GM19035 (cell line): ENCODE data around the gene JSRP1.

Experiments used
- ATAC-seq: cut with Tn5 transposase; IDR thresholded peaks from one replicate; pipeline ENCODE4 v1.9.1; 2021; ENCODE audit not compliant: unreplicated experiment

JSRP1 gene

DNA sequence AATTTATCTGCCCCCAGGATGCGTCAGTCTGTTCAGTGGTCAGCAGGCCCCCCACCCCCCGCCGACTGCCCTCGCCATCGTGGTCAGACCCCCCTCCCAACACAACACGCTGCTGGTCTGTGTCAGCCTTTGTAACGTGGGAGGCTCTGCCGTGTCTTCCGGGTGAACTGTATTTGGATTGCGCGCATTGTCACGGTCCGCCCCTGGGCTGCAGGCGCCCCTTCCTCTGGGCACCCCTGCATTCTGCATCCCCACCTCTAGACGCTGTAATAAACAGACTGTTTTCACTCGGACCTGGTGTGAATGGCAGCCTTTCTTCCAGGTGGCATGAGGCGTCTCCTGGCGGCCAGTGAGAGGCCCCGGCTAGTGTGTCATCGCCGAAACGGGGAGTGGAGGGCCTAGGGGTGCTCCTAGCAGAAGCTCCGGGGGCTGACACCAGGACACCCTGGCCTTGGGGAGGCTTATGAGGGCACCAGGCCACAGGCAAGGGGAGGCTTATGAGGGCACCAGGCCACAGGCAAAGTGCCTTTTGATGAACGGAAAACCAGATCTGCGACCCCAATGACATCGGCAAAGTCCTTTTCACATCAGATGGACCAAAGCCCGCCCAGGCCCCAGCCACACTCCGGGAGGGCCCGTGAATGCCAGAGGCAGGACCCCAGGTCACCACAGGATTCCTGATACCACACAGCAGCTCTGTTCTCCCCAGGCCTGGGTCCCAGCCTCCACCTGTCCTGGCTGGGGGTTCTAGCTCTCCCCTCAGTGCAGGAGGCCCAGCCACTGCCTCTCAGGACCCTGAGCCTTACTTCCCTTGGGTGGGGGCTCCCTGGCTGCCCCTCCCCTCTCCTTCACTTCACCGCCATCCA is 23.7 kb downstream of the JSRP1 start:
- ATAC-seq: no peak

DNA sequence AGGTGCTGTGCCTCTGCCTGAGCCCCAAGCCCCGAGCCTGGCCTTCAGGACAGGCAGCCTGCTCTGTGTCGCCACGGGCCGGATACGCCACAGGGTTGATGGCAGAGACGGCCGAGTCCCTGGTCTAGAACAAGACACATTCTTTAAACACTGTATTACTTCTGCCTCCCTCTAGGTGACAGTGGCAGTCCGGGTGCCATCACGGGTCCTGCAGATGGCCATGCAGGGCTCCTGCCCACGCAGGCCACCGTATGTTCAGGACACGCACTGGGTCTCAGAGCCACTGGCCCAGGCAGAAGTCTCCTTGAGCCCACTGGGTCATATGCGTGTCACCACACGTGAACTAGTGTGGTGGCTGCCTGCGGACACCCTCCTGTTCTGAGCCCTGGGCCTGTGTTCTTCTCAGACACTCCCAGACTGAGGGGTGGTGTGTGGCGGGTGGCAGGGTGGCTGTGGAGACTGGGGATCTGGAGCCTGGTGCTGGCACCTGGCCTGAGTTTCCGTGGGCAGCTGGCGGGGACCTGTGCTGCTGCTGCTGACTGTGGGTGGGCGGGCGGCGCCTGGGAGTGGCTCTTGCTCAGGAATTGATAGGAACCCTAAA is 24.5 kb downstream of the JSRP1 start:
- no peak for ATAC-seq

GRCh38 chr19:2230807-2231533 is 25.2 kb downstream of the JSRP1 start:
- no peak for ATAC-seq

DNA sequence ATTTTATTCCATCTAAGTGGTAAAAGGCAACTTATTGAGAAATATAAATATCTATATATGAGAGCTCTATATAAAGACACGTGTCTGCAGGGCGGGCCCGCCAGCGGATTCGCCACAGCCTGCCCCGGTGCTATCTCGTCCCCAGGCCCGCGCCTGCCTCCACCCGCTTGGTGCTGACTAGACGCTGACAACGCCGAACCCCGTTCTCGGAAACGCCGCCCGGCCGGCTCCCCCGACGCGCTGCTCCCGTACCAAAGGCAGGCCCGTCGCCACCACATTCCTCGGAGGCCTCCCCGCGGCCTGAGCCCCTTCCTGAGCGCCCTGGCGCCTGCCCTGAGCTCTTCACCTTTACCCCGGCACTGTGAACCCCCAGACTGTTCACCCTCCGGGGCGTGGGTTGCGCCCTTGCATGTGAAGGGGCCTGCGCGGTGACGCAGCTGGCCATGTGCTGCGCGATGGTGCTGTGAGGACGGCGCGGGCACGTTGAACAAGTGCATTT is 26.1 kb downstream of the JSRP1 start:
- no peak for ATAC-seq

DNA sequence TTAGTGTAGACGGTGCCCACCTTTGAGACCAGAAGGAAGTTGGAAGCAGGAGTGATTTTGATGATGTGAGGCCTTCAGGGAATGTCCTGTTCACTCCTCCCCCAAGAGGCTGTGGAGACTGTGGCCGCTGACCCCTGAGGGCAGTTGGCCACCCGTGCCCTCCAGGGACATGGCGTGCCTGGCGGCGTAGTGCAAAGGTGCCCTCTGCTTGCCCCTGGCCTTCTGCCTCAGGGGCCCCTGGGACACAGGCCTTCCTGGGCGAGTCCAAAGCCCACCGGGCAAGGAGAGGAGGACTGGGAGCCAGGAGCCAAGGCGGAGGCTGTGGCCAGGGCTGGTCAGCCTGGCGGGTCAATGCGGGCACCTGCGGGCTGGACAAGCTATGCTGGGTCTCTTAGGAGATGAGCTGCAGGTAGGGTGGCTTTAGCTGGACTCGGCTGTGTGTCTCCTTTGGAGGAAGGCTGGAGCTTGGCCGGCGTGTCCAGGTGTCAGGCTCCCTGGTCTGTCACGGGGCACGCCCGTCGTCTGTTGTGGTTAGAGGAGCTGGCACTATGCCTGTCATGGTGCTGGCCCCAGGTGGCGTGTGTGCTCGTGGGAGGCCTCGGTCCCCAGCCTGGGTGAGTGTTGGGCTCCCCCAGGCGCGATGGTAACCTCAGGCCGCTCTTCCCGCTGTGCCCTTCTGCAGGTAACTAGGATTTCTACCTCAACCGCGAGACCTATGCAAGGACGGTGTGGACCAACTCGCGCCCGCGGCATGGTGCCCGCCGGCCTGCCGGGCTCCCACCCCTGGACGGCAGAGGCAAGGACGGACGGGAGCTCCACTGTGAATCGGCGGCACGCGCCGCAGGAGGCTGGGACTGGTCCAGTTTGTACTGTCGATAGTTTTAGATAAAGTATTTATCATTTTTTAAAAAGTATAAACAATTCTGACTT is 26.8 kb downstream of the JSRP1 start:
- ATAC-seq: no peak

DNA sequence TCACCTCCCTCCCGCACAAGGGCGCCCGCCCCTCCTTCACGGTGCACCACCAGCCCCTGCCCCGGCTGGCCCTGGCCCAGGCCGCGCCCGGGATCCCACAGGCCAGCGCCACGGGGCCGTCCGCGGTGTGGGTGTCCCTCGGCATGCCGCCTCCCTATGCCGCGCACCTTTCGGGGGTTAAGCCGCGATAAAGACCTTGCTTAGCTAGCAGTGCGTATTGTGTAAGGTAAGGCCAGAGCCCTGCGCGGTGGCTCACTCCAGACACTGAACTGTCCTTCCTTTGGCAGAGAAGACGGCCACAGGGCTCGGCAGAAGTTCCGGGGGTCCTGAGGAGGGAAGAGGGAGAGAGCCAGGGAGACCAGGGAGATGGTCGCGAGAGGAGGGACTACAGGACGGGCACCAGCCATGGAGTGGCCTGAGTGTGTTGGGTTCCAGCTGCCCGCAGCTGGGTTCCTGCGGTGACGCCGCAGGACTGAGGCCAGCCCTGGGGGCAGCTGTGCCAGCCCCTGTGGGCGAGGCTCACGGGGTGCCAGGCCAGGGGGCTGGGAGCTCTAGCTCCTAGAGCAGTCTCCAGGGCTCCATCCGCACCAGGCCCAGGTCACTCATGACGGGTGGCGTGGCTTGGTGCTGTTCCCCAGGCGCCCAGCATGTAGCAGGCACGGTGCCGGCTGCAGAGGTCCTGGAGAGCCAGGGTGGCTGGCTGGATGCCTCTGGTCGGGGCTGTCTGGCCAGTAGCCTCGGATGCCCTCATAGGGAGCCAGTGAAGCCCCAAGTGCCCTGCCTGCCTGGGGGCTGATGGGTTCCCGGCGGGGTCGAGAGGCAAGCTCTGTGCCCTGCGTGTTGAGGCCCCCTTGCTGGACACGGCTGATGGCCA is 27.8 kb downstream of the JSRP1 start:
- ATAC-seq: no peak

DNA sequence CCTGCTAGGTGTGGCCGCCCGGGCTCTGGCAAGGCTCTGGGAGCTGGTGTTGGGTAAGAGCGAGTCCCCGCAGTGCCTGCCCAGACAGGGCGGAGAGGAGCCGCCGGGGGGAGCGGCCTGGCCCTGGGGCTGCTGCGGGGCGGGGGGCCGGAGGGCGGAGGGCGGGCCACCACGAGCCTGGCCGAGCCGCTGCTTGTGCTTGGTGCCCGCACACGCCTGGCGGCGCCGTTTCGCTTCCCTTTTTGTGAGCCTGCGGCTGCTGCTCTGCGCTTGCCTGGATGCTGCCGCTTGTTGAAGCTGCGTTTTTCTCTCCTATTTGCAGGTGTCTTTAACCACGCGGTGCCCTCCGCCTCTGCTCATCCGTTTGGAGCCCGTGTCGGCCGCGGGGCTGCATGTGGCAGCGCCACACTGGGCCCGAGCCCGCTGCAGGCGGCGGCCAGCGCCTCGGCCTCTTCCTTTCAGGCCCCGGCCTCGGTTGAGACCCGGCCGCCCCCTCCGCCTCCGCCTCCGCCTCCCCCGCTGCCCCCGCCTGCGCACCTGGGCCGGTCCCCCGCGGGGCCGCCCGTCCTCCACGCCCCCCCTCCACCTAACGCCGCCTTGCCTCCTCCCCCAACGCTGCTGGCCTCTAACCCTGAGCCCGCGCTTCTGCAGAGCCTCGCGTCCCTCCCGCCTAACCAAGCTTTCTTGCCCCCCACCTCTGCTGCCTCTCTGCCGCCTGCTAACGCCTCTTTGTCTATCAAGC is 28.6 kb downstream of the JSRP1 start:
- no peak for ATAC-seq

DNA sequence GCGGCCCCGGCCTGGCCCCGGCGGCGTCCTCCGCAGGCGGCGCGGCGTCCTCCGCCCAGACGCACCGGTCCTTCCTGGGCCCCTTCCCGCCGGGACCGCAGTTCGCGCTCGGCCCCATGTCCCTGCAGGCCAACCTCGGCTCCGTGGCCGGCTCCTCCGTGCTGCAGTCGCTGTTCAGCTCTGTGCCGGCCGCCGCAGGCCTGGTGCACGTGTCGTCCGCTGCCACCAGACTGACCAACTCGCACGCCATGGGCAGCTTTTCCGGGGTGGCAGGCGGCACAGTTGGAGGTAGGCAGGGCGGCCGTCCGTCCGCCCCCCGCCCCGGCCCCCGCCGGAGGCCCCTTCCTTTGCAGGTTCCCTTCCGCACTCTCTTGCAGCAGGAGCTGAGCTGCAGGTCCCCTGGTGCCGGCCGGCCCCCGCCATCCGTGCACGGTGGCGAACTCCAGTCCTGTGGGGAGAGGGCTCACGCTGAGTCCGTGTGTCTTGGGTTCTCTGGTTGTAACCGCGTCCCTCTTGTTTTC is 29.3 kb downstream of the JSRP1 start:
- ATAC-seq: no peak

GRCh38 chr19:2226051-2226839 is 30.0 kb downstream of the JSRP1 start:
- no peak for ATAC-seq

DNA sequence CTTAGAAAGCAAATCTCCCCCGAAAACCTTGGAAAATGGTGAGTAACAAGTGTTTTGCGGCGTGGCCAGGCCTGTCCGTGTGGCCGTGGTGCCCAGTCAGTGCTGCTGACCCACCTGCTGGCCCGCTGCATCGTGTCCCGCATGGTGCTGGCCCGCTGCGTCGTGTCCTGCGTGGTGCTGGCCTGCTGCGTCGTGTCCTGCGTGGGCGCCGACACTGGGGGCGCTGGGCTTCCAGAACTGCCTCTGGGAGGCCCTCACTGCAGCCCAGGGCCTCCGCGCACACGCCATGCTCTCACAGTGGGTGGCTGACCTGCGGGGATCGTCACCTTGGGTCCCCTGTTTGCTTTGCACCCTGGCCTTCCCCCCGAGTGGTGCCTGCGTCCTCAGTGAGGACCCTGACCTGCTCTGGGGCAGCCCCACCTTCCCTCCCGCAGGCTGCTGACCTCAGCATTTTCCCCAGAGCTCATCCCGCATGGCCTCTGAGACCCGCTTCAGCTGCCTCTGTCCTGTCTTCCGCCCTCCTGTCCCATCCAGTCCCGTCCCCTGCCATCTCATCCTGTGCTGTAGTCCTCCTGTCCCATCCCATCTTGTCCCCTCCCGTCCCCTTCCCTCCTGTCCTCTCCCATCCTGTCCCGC is 30.7 kb downstream of the JSRP1 start:
- no peak for ATAC-seq

DNA sequence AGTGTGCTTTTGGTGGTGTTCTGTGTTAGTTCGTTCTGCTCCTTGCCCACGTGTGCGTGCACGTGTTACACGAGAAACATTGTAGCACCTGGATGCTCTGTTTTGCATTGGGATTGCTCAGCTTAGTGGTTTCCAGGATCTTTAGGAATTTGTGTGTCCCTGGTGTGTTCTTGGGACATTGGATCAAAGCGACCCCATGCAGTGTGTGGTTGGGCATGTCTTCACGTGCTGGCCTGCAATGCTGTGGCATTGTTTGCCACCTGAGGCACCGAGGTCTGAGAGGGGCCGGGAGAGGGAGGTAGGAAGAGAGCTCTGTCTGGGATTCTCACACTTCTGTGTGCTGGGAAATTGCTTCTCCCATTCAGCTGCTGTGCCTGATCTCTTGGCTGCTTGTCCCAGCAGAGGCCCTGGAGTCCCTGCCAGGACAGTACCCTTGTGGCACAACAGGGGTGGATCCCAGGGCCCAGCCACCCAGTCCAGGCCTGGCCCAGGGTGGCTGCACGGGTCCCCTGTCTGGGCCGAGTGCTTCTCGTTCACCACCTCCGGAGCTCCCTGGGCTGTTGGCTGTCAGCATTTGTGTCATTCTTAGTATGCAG is 31.4 kb downstream of the JSRP1 start:
- ATAC-seq: no peak

DNA sequence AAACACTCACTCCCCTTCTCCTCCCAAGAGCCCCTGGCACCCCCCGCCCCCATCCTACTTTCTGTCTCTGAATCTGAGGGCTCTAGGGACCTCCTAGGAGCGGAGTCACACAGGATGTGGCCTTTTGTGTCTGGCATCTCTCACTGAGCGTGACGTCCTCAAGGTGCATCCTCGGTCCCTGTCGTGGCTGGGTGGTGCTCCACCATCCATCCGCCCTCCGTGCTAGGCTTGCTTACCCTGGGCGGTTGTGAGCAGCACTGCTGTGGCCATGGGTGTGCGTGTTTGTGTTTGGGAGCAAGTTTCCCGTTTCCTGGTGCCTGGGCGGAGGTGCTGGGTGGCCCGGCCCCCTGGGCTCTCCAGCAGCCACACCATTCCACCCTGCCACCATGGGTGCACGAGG is 32.3 kb downstream of the JSRP1 start:
- no peak for ATAC-seq

GRCh38 chr19:2223391-2223790 is 32.8 kb downstream of the JSRP1 start:
- no peak for ATAC-seq

- ATAC-seq: no peak
These were observed 34.3 kb downstream of the JSRP1 start for GRCh38 chr19:2221918-2222317.

- ATAC-seq: no peak
These were observed 34.9 kb downstream of the JSRP1 start for GRCh38 chr19:2221250-2221831.

GRCh38 chr19:2219726-2220125 is 36.5 kb downstream of the JSRP1 start:
- no peak for ATAC-seq

DNA sequence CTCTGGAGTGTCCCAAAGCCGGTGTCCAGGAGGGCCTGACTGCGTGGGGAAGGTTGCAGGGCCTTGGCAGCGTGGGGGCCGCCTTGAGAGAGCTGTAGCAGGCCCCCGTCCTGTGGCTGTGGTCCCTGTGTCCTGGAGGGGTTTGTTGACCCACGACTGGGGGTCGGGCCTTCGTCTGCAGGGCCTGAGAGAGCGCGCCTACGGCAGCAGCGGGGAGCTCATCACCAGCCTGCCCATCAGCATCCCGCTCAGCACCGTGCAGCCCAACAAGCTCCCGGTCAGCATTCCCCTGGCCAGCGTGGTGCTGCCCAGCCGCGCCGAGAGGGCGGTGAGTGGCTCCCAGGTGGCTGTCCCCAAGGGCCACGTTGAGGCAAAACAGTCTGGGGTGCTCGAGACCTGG is 38.6 kb downstream of the JSRP1 start:
- no peak for ATAC-seq
